ENCODE data around the gene SNX32.

DNA sequence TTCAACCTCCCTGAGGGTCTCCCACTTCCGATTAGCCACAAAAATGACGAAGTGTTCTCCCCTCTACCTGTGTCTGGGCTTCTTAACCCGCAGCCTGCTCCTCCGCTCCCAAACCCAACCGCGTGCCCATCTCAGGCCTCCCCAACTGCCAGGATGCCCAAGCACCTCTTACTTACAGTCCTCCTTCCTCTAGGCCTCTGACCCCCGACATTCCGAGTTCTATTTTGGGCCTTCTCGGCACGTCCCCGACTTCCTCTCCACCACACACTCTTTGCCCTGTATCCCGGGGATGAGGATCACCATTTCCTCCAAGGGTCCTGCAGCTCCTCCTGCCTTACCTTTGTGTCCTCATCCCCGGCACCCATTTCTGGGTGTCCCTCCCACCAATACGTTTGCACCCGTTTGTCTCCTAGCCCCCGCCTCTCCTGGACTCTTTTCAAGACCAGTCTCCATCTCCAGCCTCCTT is 26.1 kb downstream of the SNX32 start:
- no peak for TF ChIP-seq CTCF (tag by site-specific recombination; IDR thresholded peaks at IDR 0.05)
- TF ChIP-seq ZNF510 (tag by site-specific recombination; IDR thresholded peaks at IDR 0.05; ENCODE audit: insufficient replicate concordance), result no peak
- TF ChIP-seq ZBTB26 (tag by site-specific recombination; optimal IDR thresholded peaks at IDR 0.05), result no peak
- no peak for TF ChIP-seq ZNF704 (tag by site-specific recombination; IDR thresholded peaks at IDR 0.05)
- no peak for TF ChIP-seq ZSCAN5A (tag by site-specific recombination; IDR thresholded peaks at IDR 0.05)
- TF ChIP-seq ZNF555 (tag by site-specific recombination; conservative IDR thresholded peaks at IDR 0.05), result no peak
- TF ChIP-seq HOXA7 (CRISPR knock-in tag; IDR thresholded peaks at IDR 0.05; ENCODE audit: borderline replicate concordance), result no peak
- TF ChIP-seq ZNF664 (tag by site-specific recombination; IDR thresholded peaks at IDR 0.05), result no peak

Measured in HEK293 (cell line).